Transverse colon (tissue), 4 donors: ENCODE data around the gene CAMK2D.

Experiments
- POLR2AphosphoS5 ChIP-seq, 3 donors: sonication (generic); formaldehyde crosslinking; IDR thresholded peaks; one replicate each; pipeline ENCODE4 v1.6.1; 2016; ENCODE audit warnings: antibody characterized with exemption in 3 of 3
- TF ChIP-seq, protein P1 (sequence below), 5 experiments: fragments of 200-600 bp in 3 of 5; fragments of 450-650 bp in 2 of 5; sonication (generic) in 3 of 5; IDR thresholded peaks; 1 replicate in 2 of 5; 2 replicates in 3 of 5; pipeline ENCODE4 v1.5.1; 2016 to 2017; ENCODE audit warnings: antibody characterized with exemption in 5 of 5, inconsistent platforms in 3 of 5, mild to moderate bottlenecking in 2 of 5, moderate library complexity in 1 of 5

DNA sequence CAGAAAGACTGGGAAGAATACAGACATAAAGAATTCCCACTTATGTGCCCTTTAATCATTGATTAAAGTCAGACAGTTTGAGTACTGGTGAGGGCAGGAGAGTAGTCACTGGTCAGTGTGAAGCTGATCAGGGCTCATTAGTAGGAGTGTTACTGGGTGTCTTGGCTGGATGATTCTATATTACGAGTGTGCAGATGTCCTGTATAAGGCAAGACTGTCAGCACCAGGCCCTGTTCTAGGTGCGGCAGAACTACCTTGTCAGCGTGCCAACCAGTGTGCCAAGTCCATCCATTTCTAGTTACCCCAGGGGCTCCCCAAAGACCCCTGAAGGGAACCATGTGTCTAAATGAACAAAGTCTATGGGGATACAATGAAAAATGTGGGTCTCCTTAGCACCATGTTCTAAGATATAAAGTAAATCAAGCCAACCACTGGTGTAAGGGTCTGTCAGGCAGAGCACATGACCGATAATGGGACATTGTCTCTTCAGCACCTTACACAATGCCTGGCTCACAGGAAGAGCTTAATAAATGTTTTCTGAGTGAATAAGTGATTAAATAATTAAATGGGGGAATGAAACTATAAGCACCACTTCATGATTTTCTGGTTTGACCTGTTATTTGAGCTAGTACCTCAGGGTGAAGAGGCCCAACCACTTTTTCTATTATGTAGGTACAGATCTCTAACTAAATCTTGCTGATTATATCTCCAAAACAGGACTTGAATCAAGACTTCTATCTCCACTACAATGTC lies 205.0 kb downstream of the CAMK2D start:
- TF ChIP-seq POLR2AphosphoS5 (IDR thresholded peaks at IDR 0.05), result no peak
- TF ChIP-seq, protein P1, sequence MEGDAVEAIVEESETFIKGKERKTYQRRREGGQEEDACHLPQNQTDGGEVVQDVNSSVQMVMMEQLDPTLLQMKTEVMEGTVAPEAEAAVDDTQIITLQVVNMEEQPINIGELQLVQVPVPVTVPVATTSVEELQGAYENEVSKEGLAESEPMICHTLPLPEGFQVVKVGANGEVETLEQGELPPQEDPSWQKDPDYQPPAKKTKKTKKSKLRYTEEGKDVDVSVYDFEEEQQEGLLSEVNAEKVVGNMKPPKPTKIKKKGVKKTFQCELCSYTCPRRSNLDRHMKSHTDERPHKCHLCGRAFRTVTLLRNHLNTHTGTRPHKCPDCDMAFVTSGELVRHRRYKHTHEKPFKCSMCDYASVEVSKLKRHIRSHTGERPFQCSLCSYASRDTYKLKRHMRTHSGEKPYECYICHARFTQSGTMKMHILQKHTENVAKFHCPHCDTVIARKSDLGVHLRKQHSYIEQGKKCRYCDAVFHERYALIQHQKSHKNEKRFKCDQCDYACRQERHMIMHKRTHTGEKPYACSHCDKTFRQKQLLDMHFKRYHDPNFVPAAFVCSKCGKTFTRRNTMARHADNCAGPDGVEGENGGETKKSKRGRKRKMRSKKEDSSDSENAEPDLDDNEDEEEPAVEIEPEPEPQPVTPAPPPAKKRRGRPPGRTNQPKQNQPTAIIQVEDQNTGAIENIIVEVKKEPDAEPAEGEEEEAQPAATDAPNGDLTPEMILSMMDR (IDR thresholded peaks at IDR 0.05), result no peak
